H9 (cell line): ENCODE measurements around the gene SPDYC. TPM values are rescaled to one million over a fixed set of nuclear protein-coding genes. Genes with fewer than 3 reads are reported as not detected.

ENCODE experiments used
- DNase-seq: peaks from one replicate; pipeline ENCODE4 v3.0.0-alpha.2; 2017
- H2AFZ ChIP-seq: one replicate; pipeline ENCODE4 v1.6.1; 2013; ENCODE audit warnings: mild to moderate bottlenecking, low read length, control low read depth, moderate library complexity
- H2AK5ac ChIP-seq: 2 replicates; pipeline ENCODE4 v1.6.1; 2013; ENCODE audit warnings: low read length, control low read depth, mixed read lengths; ENCODE audit not compliant: insufficient read length
- H2BK120ac ChIP-seq: one replicate; pipeline ENCODE4 v1.6.1; 2013; ENCODE audit warnings: low read depth, mild to moderate bottlenecking, low read length, control low read depth, inconsistent platforms; ENCODE audit not compliant: poor library complexity, severe bottlenecking
- H2BK12ac ChIP-seq: 2 replicates; pipeline ENCODE4 v1.6.1; 2013; ENCODE audit warnings: low read length, control low read depth, mixed read lengths, low read depth; ENCODE audit not compliant: insufficient read length
- H2BK15ac ChIP-seq: 2 replicates; pipeline ENCODE4 v1.6.1; 2013; ENCODE audit warnings: low read depth, low read length, control low read depth
- H2BK20ac ChIP-seq: one replicate; pipeline ENCODE4 v1.6.1; 2013; ENCODE audit warnings: low read depth, mild to moderate bottlenecking, low read length, control low read depth, inconsistent platforms; ENCODE audit not compliant: poor library complexity, severe bottlenecking
- H2BK5ac ChIP-seq: 2 replicates; pipeline ENCODE4 v1.6.1; 2013; ENCODE audit warnings: low read length, control low read depth, mixed read lengths; ENCODE audit not compliant: insufficient read length
- H3K14ac ChIP-seq: 2 replicates; pipeline ENCODE4 v1.6.1; 2013; ENCODE audit warnings: low read length, control low read depth; ENCODE audit not compliant: insufficient read depth
- H3K18ac ChIP-seq: 2 replicates; pipeline ENCODE4 v1.6.1; 2013; ENCODE audit warnings: low read depth, mild to moderate bottlenecking, mixed read lengths, low read length, control low read depth; ENCODE audit not compliant: insufficient read length
- H3K23ac ChIP-seq: 2 replicates; pipeline ENCODE4 v1.6.1; 2013; ENCODE audit warnings: low read length, control low read depth, mixed read lengths, low read depth; ENCODE audit not compliant: insufficient read length
- H3K23me2 ChIP-seq: 2 replicates; pipeline ENCODE4 v1.6.1; 2013; ENCODE audit warnings: low read depth, mild to moderate bottlenecking, mixed read lengths, low read length, control low read depth; ENCODE audit not compliant: insufficient read length, poor library complexity, severe bottlenecking
- H3K27ac ChIP-seq: 2 replicates; pipeline ENCODE4 v1.5.1; 2013; ENCODE audit warnings: low read length, control low read depth, mixed read lengths, low read depth; ENCODE audit not compliant: insufficient read length
- H3K27me3 ChIP-seq: 2 replicates; pipeline ENCODE4 v1.6.1; 2013; ENCODE audit warnings: low read length, control low read depth, inconsistent platforms; ENCODE audit not compliant: insufficient read depth
- H3K4ac ChIP-seq: 2 replicates; pipeline ENCODE4 v1.6.1; 2013; ENCODE audit warnings: low read depth, mild to moderate bottlenecking, control low read depth, inconsistent platforms, low read length, moderate library complexity
- H3K4me1 ChIP-seq: 2 replicates; pipeline ENCODE4 v1.6.1; 2013; ENCODE audit warnings: low read length, control low read depth, inconsistent platforms; ENCODE audit not compliant: insufficient read depth
- H3K4me2 ChIP-seq: 2 replicates; pipeline ENCODE4 v1.6.1; 2013; ENCODE audit warnings: low read length, control low read depth, mixed read lengths; ENCODE audit not compliant: insufficient read length, insufficient read depth
- H3K56ac ChIP-seq: 2 replicates; pipeline ENCODE4 v1.6.1; 2013; ENCODE audit warnings: low read depth, mild to moderate bottlenecking, mixed read lengths, low read length, control low read depth; ENCODE audit not compliant: insufficient read length
- H3K79me1 ChIP-seq: 2 replicates; pipeline ENCODE4 v1.6.1; 2013; ENCODE audit warnings: low read depth, mild to moderate bottlenecking, moderate library complexity, low read length, control low read depth, inconsistent platforms; ENCODE audit not compliant: insufficient read depth, poor library complexity, severe bottlenecking
- H3K79me2 ChIP-seq: 2 replicates; pipeline ENCODE4 v1.6.1; 2013; ENCODE audit warnings: low read length, control low read depth, inconsistent platforms; ENCODE audit not compliant: insufficient read depth
- H3K9ac ChIP-seq: 2 replicates; pipeline ENCODE4 v1.6.1; 2013; ENCODE audit warnings: low read length, control low read depth, mixed read lengths; ENCODE audit not compliant: insufficient read length; ENCODE audit errors: extremely low read depth
- H3K9me3 ChIP-seq: one replicate; pipeline ENCODE4 v1.6.1; 2013; ENCODE audit warnings: low read depth, low read length, inconsistent platforms; ENCODE audit not compliant: control insufficient read depth
- H3T11ph ChIP-seq: one replicate; pipeline ENCODE4 v1.6.1; 2013; ENCODE audit warnings: mild to moderate bottlenecking, low read length, control low read depth, inconsistent platforms
- H4K20me1 ChIP-seq: one replicate; pipeline ENCODE4 v1.6.1; 2013; ENCODE audit not compliant: control insufficient read depth, insufficient read length, insufficient read depth
- H4K5ac ChIP-seq: 2 replicates; pipeline ENCODE4 v1.6.1; 2013; ENCODE audit warnings: low read depth, mild to moderate bottlenecking, mixed read lengths, low read length, control low read depth; ENCODE audit not compliant: insufficient read length
- H4K8ac ChIP-seq: replicated peaks from 2 replicates; pipeline ENCODE4 v1.6.1; 2013; ENCODE audit warnings: low read length, control low read depth, mixed read lengths, low read depth; ENCODE audit not compliant: insufficient read length
- H4K91ac ChIP-seq: 2 replicates; pipeline ENCODE4 v1.6.1; 2013; ENCODE audit warnings: low read depth, mild to moderate bottlenecking, moderate library complexity, mixed read lengths, low read length, control low read depth; ENCODE audit not compliant: insufficient read length
- H3K27ac Mint-ChIP-seq, 3 experiments: 2 replicates in 2 of 3; 3 replicates in 1 of 3; pipeline ENCODE4 v1.8.0; 2020 to 2021; ENCODE audit warnings: mixed read lengths in 3 of 3, mild to moderate bottlenecking in 1 of 3, moderate library complexity in 1 of 3
- H3K27me3 Mint-ChIP-seq: 2 replicates; pipeline ENCODE4 v1.8.0; 2021; ENCODE audit warnings: low read depth, mild to moderate bottlenecking, moderate library complexity, mixed read lengths
- H3K36me3 Mint-ChIP-seq, 3 experiments: 2 replicates in 2 of 3; 3 replicates in 1 of 3; pipeline ENCODE4 v1.8.0; 2020 to 2021; ENCODE audit warnings: low read depth in 3 of 3, mixed read lengths in 3 of 3; ENCODE audit not compliant: insufficient read depth in 1 of 3
- H3K4me1 Mint-ChIP-seq, 2 experiments: 2 replicates each; pipeline ENCODE4 v1.8.0; 2020; ENCODE audit warnings: mixed read lengths in 2 of 2
- H3K4me3 Mint-ChIP-seq, 2 experiments: 2 replicates in 1 of 2; 3 replicates in 1 of 2; pipeline ENCODE4 v1.8.0; 2020 to 2021; ENCODE audit warnings: mild to moderate bottlenecking in 2 of 2, mixed read lengths in 2 of 2, moderate library complexity in 1 of 2
- H3K9me3 Mint-ChIP-seq, 2 experiments: 2 replicates in 1 of 2; 3 replicates in 1 of 2; pipeline ENCODE4 v1.8.0; 2020; ENCODE audit warnings: mild to moderate bottlenecking in 2 of 2, mixed read lengths in 2 of 2, moderate library complexity in 1 of 2
- CTCF ChIP-seq: fragments of 200-600 bp; sonication (generic); conservative IDR thresholded peaks from 3 replicates; pipeline ENCODE4 v1.8.0; 2021; ENCODE audit warnings: antibody characterized with exemption, mild to moderate bottlenecking
- WGBS: extraction: QIAGEN DNeasy Blood & Tissue Kit; methylation state at CpG from one replicate; pipeline ENCODE4 v1.1.7; 2013; ENCODE audit warnings: missing lambda C conversion rate, low lambda C conversion rate, mixed read lengths; ENCODE audit not compliant: insufficient read length; ENCODE audit errors: extremely low coverage; 5-methylcytosine and 5-hydroxymethylcytosine counted together
- total RNA-seq: library from RNA; stranded (reverse); gene quantifications from 2 replicates; pipeline ENCODE4 v1.2.1, GENCODE V29; 2021

Gene SPDYC
- total RNA-seq, 1 experiment from 2014 or later, result 0.61 TPM

DNA sequence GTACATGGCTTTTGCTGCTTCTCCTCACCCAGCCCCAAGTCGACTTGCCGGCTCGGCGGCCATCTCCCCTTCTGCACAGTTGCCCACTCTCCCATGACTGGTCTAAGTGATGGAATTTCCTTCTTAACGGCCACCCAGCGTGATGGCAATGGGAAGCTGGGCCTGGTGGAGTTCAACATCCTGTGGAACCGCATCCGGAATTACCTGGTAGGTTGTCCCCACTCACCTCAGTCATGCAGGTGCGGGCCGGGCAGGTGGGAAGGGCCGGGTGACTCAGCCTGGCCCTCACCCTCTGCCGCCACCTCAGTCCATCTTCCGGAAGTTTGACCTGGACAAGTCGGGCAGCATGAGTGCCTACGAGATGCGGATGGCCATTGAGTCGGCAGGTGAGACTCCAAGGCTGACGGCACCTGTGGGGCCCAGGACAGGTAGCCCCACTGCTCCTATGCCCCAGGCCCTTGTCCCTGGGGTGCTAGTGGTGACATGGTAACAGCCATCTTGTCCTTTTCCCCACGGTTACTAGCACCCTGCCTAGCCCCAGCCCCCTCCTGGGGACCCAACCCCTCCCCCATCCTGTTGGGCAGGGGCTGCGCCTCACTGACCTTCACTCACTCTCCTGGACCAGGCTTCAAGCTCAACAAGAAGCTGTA lies 39.8 kb downstream of the SPDYC start:
- no peak overlapping the region for H2BK15ac ChIP-seq
- H4K91ac ChIP-seq, result no peak overlapping the region
- no peaks in the 10 kb centered on the region for H3K27me3 ChIP-seq
- H3K9ac ChIP-seq, result no peak overlapping the region
- H2BK12ac ChIP-seq, result no peak overlapping the region
- no peaks in the 10 kb centered on the region for H3K23me2 ChIP-seq
- H3K27me3 Mint-ChIP-seq, result no peaks in the 10 kb centered on the region
- no peak overlapping the region for H3K14ac ChIP-seq
- H3K4me1 Mint-ChIP-seq, result peaks cover 30 to 44% of the 10 kb centered on the region in 2 experiments
- no peak overlapping the region for H3K4me2 ChIP-seq
- H2BK5ac ChIP-seq, result no peak overlapping the region
- no peaks in the 10 kb centered on the region for H3K9me3 Mint-ChIP-seq
- no peak overlapping the region for H4K5ac ChIP-seq
- no peaks in the 10 kb centered on the region for H3K79me1 ChIP-seq
- no peak overlapping the region for H2AFZ ChIP-seq
- no peak overlapping the region for H4K8ac ChIP-seq
- no peak overlapping the region for H2BK120ac ChIP-seq
- H3K18ac ChIP-seq, result no peak overlapping the region
- H3K27ac Mint-ChIP-seq, result peak overlapping the region in 1 of 3 experiments; percentile 65; a peak in 3 of 7 replicates
- no CpG with 5 or more reads among the region's 20 CpGs for WGBS
- no peak overlapping the region for H3K4ac ChIP-seq
- no peak for TF ChIP-seq CTCF
- no peaks in the 10 kb centered on the region for H3K79me2 ChIP-seq
- H3K27ac ChIP-seq, result no peak overlapping the region
- peaks cover 4% of the 10 kb centered on the region; the same call in 1 of the 2 replicates for H3K4me1 ChIP-seq
- H2BK20ac ChIP-seq, result no peak overlapping the region
- no peak overlapping the region for H3K23ac ChIP-seq
- no peak for DNase-seq
- H3K36me3 Mint-ChIP-seq, result peaks cover 18 to 61% (median 58%) of the 10 kb centered on the region in 3 experiments; a peak in 6 of 7 replicates
- no peak overlapping the region for H3T11ph ChIP-seq
- H2AK5ac ChIP-seq, result no peak overlapping the region
- no peak overlapping the region for H3K56ac ChIP-seq
- no peaks in the 10 kb centered on the region for H3K9me3 ChIP-seq
- H3K4me3 Mint-ChIP-seq, result no peak overlapping the region
- H4K20me1 ChIP-seq, result no peaks in the 10 kb centered on the region
